ENCODE results near the gene TMEM106B.

The TMEM106B gene

DNA sequence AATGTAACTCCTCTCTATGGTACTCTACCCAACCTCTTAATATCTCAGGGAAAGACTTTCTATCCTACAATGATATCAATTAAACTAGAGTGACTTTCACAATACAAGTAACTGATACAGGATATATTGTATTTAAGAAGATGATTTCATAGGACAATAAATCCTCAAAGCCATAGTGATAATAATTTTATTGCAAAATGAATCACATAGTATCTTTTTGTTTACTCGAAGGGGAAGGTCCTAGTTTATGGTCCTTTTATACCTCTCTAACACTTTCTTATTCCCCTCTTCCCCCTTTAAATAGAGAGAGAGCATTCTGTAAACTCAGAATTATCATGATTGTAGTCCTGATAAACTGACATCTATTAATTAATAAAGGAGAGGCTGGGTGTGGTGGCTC lies 56.4 kb downstream of the TMEM106B start:
- no peaks in the 10 kb centered on the region for H3K79me2 ChIP-seq (ENCODE audit: insufficient read depth, low read length)
- no peaks in the 10 kb centered on the region for H3K27me3 ChIP-seq (ENCODE audit: insufficient read depth, low read length, poor library complexity, severe bottlenecking)
- H3K36me3 ChIP-seq (ENCODE audit: insufficient read depth, low read length), result no peaks in the 10 kb centered on the region
- H3F3A ChIP-seq (ENCODE audit: low read depth), result no peaks in the 10 kb centered on the region
- no peak overlapping the region for H3K4me2 ChIP-seq (ENCODE audit: low read depth, low read length, poor library complexity, severe bottlenecking)
- no peaks in the 10 kb centered on the region for H4K20me1 ChIP-seq (ENCODE audit: insufficient read depth, low read length, poor library complexity, severe bottlenecking)
- no peak overlapping the region for H3K4me3 ChIP-seq (ENCODE audit: low read length, poor library complexity, severe bottlenecking)
- H3K9me2 ChIP-seq (replicated peaks; ENCODE audit: low read depth, low read length), result no peaks in the 10 kb centered on the region
- no peaks in the 10 kb centered on the region for H3K4me1 ChIP-seq (ENCODE audit: insufficient read depth, low read length, poor library complexity, severe bottlenecking)
- H3K9ac ChIP-seq (ENCODE audit: low read depth, low read length, poor library complexity, severe bottlenecking), result no peak overlapping the region
- no peak for TF ChIP-seq EZH2phosphoT487 (IDR thresholded peaks at IDR 0.05; ENCODE audit: borderline replicate concordance)
- TF ChIP-seq, protein P1, sequence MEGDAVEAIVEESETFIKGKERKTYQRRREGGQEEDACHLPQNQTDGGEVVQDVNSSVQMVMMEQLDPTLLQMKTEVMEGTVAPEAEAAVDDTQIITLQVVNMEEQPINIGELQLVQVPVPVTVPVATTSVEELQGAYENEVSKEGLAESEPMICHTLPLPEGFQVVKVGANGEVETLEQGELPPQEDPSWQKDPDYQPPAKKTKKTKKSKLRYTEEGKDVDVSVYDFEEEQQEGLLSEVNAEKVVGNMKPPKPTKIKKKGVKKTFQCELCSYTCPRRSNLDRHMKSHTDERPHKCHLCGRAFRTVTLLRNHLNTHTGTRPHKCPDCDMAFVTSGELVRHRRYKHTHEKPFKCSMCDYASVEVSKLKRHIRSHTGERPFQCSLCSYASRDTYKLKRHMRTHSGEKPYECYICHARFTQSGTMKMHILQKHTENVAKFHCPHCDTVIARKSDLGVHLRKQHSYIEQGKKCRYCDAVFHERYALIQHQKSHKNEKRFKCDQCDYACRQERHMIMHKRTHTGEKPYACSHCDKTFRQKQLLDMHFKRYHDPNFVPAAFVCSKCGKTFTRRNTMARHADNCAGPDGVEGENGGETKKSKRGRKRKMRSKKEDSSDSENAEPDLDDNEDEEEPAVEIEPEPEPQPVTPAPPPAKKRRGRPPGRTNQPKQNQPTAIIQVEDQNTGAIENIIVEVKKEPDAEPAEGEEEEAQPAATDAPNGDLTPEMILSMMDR (conservative IDR thresholded peaks at IDR 0.05; ENCODE audit: low read length), result no peak
- H2AFZ ChIP-seq (ENCODE audit: low read length), result no peak overlapping the region
- H3K9me3 ChIP-seq (ENCODE audit: insufficient read depth, low read depth, low read length), result no peaks in the 10 kb centered on the region

DNA sequence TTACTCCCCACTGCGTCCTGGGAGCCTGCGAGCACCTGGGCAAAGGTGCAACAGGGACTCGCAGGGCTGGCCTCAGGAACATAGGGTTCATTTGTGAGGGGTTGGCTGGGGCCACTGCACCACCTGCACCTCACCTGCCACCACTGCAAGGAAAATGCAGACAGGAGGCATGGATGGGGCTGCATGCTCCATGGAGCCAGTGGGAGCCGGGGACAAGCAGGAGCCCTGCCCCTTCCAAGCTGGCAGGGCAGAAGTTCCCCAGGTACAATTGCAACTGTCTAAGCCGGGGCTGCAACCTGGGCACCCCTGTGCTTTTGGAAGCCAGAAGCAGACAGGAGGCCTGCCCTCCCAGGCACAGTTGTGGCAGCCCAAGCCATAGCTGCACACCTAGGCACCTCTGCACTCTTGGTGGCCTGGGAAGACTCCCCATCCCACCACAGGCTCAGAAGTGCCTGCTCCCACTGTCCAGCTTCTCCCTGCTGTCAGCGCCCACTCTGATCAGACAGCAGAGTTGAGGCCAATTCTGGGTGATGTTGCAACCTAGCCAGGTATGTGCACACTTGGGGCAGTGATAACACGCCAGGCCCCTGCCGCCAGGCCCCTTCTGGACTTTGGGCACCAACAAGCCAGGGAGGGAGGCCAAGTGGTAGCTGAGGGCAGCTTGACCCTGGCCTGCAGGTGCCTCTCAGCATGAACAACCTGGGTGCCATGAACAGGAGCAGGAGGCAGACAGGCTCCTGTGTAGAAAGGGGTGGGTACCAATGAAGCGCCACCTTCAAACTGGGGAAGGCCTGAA lies 58.2 kb downstream of the TMEM106B start:
- Histone ChIP-seq H3K79me2 (ENCODE audit: insufficient read depth, low read length) (no peaks in the 10 kb centered on the region), H4K20me1 (ENCODE audit: insufficient read depth, low read length, poor library complexity, severe bottlenecking) (no peaks in the 10 kb centered on the region), H2AFZ (ENCODE audit: low read length) (no peak overlapping the region), H3K4me2 (ENCODE audit: low read depth, low read length, poor library complexity, severe bottlenecking) (no peak overlapping the region), H3K9me2 (replicated peaks; ENCODE audit: low read depth, low read length) (no peaks in the 10 kb centered on the region), H3F3A (ENCODE audit: low read depth) (no peaks in the 10 kb centered on the region), H3K4me1 (ENCODE audit: insufficient read depth, low read length, poor library complexity, severe bottlenecking) (no peaks in the 10 kb centered on the region), H3K27me3 (ENCODE audit: insufficient read depth, low read length, poor library complexity, severe bottlenecking) (no peaks in the 10 kb centered on the region), H3K9me3 (ENCODE audit: insufficient read depth, low read depth, low read length) (no peaks in the 10 kb centered on the region), H3K9ac (ENCODE audit: low read depth, low read length, poor library complexity, severe bottlenecking) (no peak overlapping the region), H3K36me3 (ENCODE audit: insufficient read depth, low read length) (no peaks in the 10 kb centered on the region), H3K4me3 (ENCODE audit: low read length, poor library complexity, severe bottlenecking) (no peak overlapping the region)
- TF ChIP-seq, protein P1 (conservative IDR thresholded peaks at IDR 0.05; ENCODE audit: low read length), result no peak
- no peak for TF ChIP-seq EZH2phosphoT487 (IDR thresholded peaks at IDR 0.05; ENCODE audit: borderline replicate concordance)

DNA sequence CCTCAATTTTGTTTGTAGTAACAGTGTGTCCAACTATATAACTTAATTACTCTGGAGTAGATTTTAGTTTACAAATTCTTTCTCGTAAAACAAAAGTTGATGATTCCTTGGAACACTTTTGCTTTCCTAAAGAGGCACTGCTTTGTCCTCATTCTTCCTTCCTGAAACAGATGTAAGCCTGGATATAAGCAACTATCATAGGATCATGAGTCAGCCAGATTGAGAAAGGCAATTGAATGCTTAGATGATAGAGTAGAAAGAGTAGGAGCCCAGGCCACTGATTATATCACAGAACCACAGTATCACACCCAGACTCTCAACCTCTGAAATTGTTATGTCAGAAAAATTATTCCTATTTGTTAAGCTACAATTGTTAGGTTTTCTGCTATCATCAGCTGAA lies 69.9 kb downstream of the TMEM106B start:
- Histone ChIP-seq H3K4me2 (ENCODE audit: low read depth, low read length, poor library complexity, severe bottlenecking) (no peak overlapping the region), H3K4me1 (ENCODE audit: insufficient read depth, low read length, poor library complexity, severe bottlenecking) (no peaks in the 10 kb centered on the region), H2AFZ (ENCODE audit: low read length) (no peak overlapping the region), H3K36me3 (ENCODE audit: insufficient read depth, low read length) (no peaks in the 10 kb centered on the region), H4K20me1 (ENCODE audit: insufficient read depth, low read length, poor library complexity, severe bottlenecking) (no peaks in the 10 kb centered on the region), H3K9me3 (ENCODE audit: insufficient read depth, low read depth, low read length) (no peaks in the 10 kb centered on the region), H3K9me2 (replicated peaks; ENCODE audit: low read depth, low read length) (no peaks in the 10 kb centered on the region), H3K27me3 (ENCODE audit: insufficient read depth, low read length, poor library complexity, severe bottlenecking) (no peaks in the 10 kb centered on the region), H3K9ac (ENCODE audit: low read depth, low read length, poor library complexity, severe bottlenecking) (no peak overlapping the region), H3K79me2 (ENCODE audit: insufficient read depth, low read length) (no peaks in the 10 kb centered on the region), H3K4me3 (ENCODE audit: low read length, poor library complexity, severe bottlenecking) (no peak overlapping the region), H3F3A (ENCODE audit: low read depth) (no peaks in the 10 kb centered on the region)
- TF ChIP-seq, protein P1 (conservative IDR thresholded peaks at IDR 0.05; ENCODE audit: low read length), result no peak
- TF ChIP-seq EZH2phosphoT487 (IDR thresholded peaks at IDR 0.05; ENCODE audit: borderline replicate concordance), result no peak

Data from Loucy (cell line).